ENCODE data around the gene GPR55. TPM values are rescaled to one million over a fixed set of nuclear protein-coding genes. Genes with fewer than 3 reads are reported as not detected.

Gene GPR55
- total RNA-seq, 1 experiment from 2014 or later, result not detected

DNA sequence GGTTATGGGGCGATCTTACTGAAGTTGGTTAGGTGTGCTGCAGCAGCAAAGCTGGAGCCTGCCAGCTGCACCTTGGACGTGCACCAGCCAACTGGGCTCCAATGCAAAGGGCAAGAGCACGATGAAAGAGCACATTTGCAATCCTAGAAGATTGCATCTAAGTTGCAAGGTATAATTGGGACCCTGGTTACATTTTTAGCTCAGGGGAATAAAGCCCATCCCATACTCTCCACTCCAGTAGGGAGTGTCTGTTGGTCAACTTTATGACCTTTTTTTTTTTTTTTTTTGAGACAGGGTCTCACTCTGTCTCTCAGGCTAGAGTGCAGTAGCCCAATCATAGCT lies 22.2 kb upstream of the GPR55 start (continued):
- TF ChIP-seq, protein P1, sequence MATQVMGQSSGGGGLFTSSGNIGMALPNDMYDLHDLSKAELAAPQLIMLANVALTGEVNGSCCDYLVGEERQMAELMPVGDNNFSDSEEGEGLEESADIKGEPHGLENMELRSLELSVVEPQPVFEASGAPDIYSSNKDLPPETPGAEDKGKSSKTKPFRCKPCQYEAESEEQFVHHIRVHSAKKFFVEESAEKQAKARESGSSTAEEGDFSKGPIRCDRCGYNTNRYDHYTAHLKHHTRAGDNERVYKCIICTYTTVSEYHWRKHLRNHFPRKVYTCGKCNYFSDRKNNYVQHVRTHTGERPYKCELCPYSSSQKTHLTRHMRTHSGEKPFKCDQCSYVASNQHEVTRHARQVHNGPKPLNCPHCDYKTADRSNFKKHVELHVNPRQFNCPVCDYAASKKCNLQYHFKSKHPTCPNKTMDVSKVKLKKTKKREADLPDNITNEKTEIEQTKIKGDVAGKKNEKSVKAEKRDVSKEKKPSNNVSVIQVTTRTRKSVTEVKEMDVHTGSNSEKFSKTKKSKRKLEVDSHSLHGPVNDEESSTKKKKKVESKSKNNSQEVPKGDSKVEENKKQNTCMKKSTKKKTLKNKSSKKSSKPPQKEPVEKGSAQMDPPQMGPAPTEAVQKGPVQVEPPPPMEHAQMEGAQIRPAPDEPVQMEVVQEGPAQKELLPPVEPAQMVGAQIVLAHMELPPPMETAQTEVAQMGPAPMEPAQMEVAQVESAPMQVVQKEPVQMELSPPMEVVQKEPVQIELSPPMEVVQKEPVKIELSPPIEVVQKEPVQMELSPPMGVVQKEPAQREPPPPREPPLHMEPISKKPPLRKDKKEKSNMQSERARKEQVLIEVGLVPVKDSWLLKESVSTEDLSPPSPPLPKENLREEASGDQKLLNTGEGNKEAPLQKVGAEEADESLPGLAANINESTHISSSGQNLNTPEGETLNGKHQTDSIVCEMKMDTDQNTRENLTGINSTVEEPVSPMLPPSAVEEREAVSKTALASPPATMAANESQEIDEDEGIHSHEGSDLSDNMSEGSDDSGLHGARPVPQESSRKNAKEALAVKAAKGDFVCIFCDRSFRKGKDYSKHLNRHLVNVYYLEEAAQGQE (IDR thresholded peaks at IDR 0.05; ENCODE audit: low read depth), result no peak
- TF ChIP-seq EGR1 (IDR thresholded peaks at IDR 0.05; ENCODE audit: low read depth), result no peak
- TF ChIP-seq, protein P2, sequence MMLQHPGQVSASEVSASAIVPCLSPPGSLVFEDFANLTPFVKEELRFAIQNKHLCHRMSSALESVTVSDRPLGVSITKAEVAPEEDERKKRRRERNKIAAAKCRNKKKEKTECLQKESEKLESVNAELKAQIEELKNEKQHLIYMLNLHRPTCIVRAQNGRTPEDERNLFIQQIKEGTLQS (IDR thresholded peaks at IDR 0.05), result no peak

DNA sequence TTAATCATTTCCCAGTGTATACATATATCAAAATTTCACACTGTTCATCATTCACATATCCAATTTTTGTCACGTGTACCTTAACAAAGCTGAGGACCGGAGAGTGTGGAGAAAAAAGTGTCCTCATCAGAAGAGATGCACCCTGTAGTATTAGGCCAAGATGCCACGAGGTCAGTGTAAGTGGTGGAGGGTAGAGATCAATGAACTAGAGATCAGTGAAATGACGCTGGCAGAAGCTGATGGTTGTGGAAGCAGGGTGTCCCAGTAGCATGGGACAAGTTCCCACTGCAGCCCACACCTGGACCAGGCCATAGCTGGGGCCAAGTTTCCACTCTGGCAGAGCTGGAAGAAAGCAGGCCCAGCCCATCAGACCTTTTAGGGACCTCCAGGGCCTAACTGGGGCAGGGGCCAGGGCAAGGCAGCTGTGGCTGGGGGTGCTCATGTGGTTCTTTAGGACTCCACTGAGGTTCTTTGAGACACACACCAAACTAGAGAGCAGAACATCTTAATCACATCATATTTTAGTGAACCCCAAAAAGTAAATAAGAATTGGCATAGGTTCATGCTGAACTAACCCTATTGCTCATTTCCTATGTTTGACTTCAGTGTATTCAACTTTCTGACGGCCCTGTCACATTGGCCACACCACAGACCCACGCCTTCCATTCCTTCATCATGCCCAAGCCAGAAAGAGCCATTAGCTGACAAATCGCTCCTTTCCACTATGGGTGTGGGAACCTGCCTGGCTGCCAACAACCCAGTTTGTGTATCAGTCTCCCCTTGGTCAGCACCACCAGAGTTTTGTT lies 21.6 kb upstream of the GPR55 start:
- CTCF ChIA-PET, result no interaction called here
- Histone ChIP-seq H3K4me1 (ENCODE audit: control insufficient read depth in 1 of 2, insufficient read depth in 2 of 2, low read length in 2 of 2) (no peaks in the 10 kb centered on the region), H3K9me2 (ENCODE audit: insufficient read depth) (no peaks in the 10 kb centered on the region), H3K4me3 (replicated peaks in 1 of 2; ENCODE audit: low read depth in 1 of 2, low read length in 2 of 2) (no peak overlapping the region), H4K20me1 (ENCODE audit: insufficient read depth) (no peaks in the 10 kb centered on the region), H3K79me2 (ENCODE audit: insufficient read depth, low read length) (no peaks in the 10 kb centered on the region), H3K27ac (ENCODE audit: low read depth, low read length) (no peak overlapping the region), H3K9me3 (ENCODE audit: control insufficient read depth in 1 of 2, insufficient read depth in 1 of 2, low read depth in 1 of 2, low read length in 2 of 2) (no peaks in the 10 kb centered on the region), H3K36me3 (ENCODE audit: control insufficient read depth in 1 of 2, insufficient read depth in 2 of 2, low read length in 2 of 2) (no peaks in the 10 kb centered on the region), H3K9ac (ENCODE audit: low read length) (no peak overlapping the region), H3K27me3 (ENCODE audit: insufficient read depth, low read length) (no peaks in the 10 kb centered on the region), H2AFZ (ENCODE audit: low read depth, low read length, poor library complexity, severe bottlenecking) (no peak overlapping the region), H3K4me2 (ENCODE audit: low read length) (no peak overlapping the region)
- no peak for TF ChIP-seq EZH2 (IDR thresholded peaks at IDR 0.05)
- no peak for TF ChIP-seq CEBPB (IDR thresholded peaks at IDR 0.05; ENCODE audit: low read depth)
- TF ChIP-seq, protein P2 (IDR thresholded peaks at IDR 0.05), result no peak
- no peak for TF ChIP-seq ELF1 (IDR thresholded peaks at IDR 0.05; ENCODE audit: borderline replicate concordance, low read depth)
- TF ChIP-seq ZNF274 (IDR thresholded peaks at IDR 0.05; ENCODE audit: low read depth, low read length), result no peak
- no peak for TF ChIP-seq JUND (IDR thresholded peaks at IDR 0.05)
- no peak for TF ChIP-seq EZH2phosphoT487 (IDR thresholded peaks at IDR 0.05; ENCODE audit: borderline replicate concordance)
- TF ChIP-seq YY1 (IDR thresholded peaks at IDR 0.05; ENCODE audit: extremely low read depth, insufficient replicate concordance, low read depth, low read length), result no peak
- no peak for TF ChIP-seq CBX3 (IDR thresholded peaks at IDR 0.05; ENCODE audit: low read depth)
- TF ChIP-seq RAD21 (IDR thresholded peaks at IDR 0.05; ENCODE audit: low read depth), result no peak
- TF ChIP-seq, protein P3, sequence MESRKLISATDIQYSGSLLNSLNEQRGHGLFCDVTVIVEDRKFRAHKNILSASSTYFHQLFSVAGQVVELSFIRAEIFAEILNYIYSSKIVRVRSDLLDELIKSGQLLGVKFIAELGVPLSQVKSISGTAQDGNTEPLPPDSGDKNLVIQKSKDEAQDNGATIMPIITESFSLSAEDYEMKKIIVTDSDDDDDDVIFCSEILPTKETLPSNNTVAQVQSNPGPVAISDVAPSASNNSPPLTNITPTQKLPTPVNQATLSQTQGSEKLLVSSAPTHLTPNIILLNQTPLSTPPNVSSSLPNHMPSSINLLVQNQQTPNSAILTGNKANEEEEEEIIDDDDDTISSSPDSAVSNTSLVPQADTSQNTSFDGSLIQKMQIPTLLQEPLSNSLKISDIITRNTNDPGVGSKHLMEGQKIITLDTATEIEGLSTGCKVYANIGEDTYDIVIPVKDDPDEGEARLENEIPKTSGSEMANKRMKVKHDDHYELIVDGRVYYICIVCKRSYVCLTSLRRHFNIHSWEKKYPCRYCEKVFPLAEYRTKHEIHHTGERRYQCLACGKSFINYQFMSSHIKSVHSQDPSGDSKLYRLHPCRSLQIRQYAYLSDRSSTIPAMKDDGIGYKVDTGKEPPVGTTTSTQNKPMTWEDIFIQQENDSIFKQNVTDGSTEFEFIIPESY (IDR thresholded peaks at IDR 0.05; ENCODE audit: extremely low read depth, insufficient replicate concordance, low read length), result no peak
- ATAC-seq, result no peak
- BruUV-seq (replicated peaks), result no TSS peak
- intact Hi-C loops (cut with micrococcal nuclease), result no loop called here
- no peak for DNase-seq (ENCODE audit: low read depth, low spot score)
- RAD21 ChIA-PET (ENCODE audit: low non-redundant PET in 1 of 2, low total read pairs in 2 of 2, uncharacterized antibody in 2 of 2, unreplicated experiment in 2 of 2), result no interaction called here
- POLR2A ChIA-PET, result no interaction called here

Measured in HCT116 (cell line).